GM18526 (cell line): ENCODE results near the gene DAP.

ENCODE experiments used
- POLR2A ChIP-seq: IDR thresholded peaks from 3 replicates; pipeline ENCODE4 v1.6.1; 2011; ENCODE audit not compliant: insufficient read length; ENCODE audit errors: extremely low read depth

DAP gene

GRCh38 chr5:10669983-10670382, 91.1 kb downstream of the DAP start:
- TF ChIP-seq POLR2A: no peak

DNA sequence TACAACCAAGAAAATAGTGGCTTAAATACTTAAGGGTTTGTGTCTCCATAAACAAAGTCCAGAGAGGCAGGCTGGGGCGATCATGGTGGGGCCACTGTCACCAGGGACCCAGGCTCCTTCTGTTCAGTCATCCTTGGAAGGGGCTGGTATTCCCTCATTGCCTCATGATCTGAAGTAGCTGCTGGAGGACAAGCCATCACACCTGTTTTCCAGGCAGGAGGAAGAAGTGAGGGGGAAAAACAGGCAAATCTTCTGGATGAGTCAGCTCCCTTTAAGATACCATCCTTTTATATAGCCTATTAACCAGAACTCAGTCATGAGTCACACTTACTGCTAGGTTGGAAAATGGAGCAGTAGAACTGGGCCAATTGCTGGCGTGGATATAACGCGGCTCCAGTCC, 92.3 kb downstream of the DAP start:
- TF ChIP-seq POLR2A: no peak

- no peak for TF ChIP-seq POLR2A
These were observed 93.5 kb downstream of the DAP start for GRCh38 chr5:10667431-10668057.

GRCh38 chr5:10666531-10667299, 94.3 kb downstream of the DAP start:
- TF ChIP-seq POLR2A: no peak

DNA sequence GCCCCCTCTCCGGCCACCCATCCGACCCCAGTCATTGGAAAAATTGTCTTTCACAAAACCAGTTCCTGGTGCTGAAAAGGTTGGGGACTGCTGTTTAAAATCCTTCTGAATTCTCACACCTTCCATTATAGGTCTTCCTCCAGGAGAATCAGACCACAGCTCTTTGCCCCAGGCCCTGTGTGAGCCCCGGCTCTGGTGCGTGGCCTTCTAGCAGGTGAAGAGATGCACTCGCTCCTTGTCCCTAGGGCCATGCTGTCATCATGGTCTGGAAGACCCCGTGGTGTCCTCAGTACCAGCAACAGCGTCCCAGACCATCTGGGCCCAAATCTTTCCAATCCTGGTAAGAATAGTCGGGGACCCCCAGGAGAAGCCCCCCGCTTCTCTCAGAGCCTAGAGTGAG, 95.2 kb downstream of the DAP start:
- TF ChIP-seq POLR2A: no peak

GRCh38 chr5:10663489-10664179, 97.4 kb downstream of the DAP start:
- TF ChIP-seq POLR2A: no peak

DNA sequence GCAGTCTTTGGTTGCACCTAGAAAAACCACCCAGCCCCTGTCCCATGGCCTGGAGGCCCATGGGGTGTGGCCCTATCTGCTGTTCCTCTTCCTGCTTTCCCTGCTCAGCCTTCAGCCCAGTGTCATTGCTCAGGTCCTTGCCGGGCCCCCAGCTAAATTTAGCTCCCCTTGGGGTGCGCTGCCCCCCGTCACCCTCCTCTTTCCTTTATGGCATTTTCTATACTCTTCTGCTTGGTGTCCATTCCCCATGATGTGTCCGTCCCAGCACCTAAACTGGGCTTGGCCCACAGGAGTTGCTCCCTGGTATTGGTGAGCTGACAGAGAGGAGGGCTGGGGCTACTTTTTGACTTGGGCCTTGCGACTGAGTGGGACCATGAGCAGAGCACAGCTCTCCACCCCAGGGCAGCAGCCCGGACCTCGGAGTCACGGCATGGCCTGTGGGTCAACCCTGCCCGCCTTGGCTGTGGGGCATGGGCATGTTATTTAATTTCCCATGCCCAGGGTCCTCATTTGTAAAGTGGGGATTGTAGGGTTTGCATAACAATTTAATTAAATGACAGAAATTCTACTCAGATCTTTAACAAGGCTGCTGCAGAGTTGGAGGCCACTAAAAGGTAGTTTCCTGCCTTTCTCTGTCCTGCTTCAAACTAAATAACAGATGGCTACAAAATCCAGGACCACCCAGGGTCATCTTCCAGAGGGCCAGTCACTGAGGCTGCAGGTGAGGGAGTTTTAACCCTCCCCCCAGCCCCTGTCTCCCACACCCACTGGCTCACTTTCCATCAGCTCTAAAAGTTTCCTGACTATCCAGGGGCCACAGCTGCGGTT, 98.2 kb downstream of the DAP start:
- TF ChIP-seq POLR2A: no peak

GRCh38 chr5:10662083-10662482, 99.0 kb downstream of the DAP start:
- TF ChIP-seq POLR2A: no peak

DNA sequence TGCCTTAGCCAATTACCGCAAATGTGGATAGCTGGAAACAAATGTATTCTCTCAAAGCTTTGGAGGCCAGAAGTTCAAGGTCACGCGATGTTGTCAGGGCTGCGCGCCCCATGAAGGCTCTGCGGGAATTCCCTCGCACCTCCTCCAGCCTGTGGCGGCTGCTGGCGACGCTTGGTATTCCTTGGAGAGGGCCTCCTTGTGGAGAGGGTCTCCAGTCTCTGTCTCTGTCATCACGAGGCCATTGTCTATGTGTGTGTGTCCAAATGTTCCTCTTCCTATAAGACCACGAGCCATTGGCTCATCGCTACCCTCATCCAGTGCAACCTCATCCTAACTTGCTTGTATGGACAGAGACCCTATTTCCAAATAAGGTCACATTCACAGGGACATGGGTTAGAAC, 99.6 kb downstream of the DAP start:
- no peak for TF ChIP-seq POLR2A

DNA sequence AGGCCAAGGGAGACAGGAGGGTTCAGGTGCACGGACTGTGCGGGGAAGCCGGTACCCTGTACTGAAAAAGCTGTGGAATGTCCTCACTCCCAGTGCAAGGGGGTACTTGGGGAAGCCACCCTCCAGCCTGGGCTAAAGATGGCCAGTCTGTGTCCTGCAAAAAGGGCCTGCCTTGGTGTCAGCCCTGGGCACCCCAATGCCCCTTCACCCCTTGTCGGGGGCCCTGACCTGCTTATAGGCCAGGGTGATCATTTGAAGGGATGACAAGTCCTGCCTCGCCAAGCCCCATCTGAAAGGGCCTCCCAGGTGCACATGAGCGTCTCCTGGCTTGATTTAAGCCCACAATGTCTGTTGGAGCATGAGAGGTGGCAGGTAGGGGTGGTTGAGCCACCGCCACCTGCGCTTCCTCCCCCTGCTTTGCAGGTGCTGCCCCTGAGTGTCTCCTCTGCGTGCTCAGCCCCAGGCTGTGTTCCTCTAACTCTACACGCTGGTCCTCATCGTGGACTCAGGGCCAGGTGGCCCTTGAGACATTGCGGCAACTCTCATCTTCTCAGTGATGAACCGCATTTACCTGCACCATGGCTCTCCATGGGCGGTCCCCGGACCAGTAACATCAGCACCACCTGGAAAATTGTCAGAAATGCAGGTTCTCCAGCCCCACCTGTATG, 100.2 kb downstream of the DAP start:
- TF ChIP-seq POLR2A: no peak

DNA sequence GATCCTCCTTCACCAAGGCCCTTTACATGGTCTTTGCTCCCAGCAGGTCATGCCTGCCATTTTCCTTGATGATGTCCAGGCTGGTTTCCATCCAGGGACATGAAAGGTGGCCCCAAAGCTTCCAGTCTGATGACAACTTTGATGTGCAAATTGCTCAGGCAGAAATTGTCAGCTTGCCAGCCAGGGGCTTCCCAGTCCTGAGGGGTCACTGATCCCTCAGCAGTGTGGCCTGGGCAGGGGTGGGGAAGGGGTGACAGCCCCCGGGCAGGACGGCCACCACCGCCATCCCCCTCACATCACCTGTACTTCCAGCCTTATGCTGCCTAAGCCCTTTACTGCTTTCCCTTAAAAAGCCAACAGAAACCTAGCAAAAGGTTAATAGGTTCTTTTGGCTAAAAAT, 100.9 kb downstream of the DAP start:
- TF ChIP-seq POLR2A: no peak

DNA sequence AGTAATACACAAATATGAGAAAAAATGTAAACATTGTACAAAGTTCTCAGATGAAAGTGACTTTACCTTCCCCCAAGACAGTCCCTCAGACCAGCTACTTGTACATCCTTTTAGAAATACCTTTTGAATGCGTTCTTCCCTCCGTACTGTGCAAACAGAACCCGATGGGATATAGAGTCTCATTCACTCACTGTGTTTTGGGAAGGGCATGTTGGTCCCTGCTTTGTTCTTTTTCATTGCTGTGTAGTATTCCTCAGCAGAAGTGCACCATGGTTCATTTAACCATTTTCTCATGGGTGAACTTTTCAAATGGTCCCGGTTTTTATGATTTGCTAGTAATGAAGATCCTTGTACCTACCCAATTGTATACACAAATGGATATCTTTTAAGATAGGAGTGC, 102.8 kb downstream of the DAP start:
- TF ChIP-seq POLR2A: no peak

- no peak for TF ChIP-seq POLR2A
These were observed 104.8 kb downstream of the DAP start for GRCh38 chr5:10655972-10656830.
